ENCODE measurements around the gene PBX2. TPM values are rescaled to one million over a fixed set of nuclear protein-coding genes. Genes with fewer than 3 reads are reported as not detected.

The PBX2 gene
- total RNA-seq, 1 donor from 2014 or later, result 58.6 TPM

GRCh38 chr6:32167154-32167760 is 22.7 kb downstream of the PBX2 start:
- no peak for TF ChIP-seq CTCF (IDR thresholded peaks at IDR 0.05)
- H3K4me1 Mint-ChIP-seq (ENCODE audit: low read depth), result peaks cover 4% of the 10 kb centered on the region
- peak overlapping the region; percentile 15 for H3K27ac Mint-ChIP-seq (ENCODE audit: unreplicated experiment)

GRCh38 chr6:32166411-32167061 is 23.5 kb downstream of the PBX2 start:
- Mint-ChIP-seq H3K27ac (ENCODE audit: unreplicated experiment) (no peak overlapping the region), H3K36me3 (ENCODE audit: low read depth) (peaks cover 32% of the 10 kb centered on the region), H3K9me3 (ENCODE audit: low read depth) (no peaks in the 10 kb centered on the region), H3K4me1 (ENCODE audit: low read depth) (peaks cover 4% of the 10 kb centered on the region), H3K27me3 (ENCODE audit: low read depth) (no peaks in the 10 kb centered on the region), H3K4me3 (ENCODE audit: unreplicated experiment) (no peak overlapping the region)
- peak; percentile 27 for TF ChIP-seq CTCF (IDR thresholded peaks at IDR 0.05)
- peak; percentile 92 for DNase-seq (ENCODE audit: low spot score)

More at GRCh38 chr6:32167154-32167760, 22.7 kb downstream of the PBX2 start:
- peak; percentile 90 for DNase-seq (ENCODE audit: low spot score)
- H3K27me3 Mint-ChIP-seq (ENCODE audit: low read depth), result no peaks in the 10 kb centered on the region
- H3K4me3 Mint-ChIP-seq (ENCODE audit: unreplicated experiment), result no peak overlapping the region
- peaks cover 32% of the 10 kb centered on the region for H3K36me3 Mint-ChIP-seq (ENCODE audit: low read depth)
- no peaks in the 10 kb centered on the region for H3K9me3 Mint-ChIP-seq (ENCODE audit: low read depth)

GRCh38 chr6:32164295-32164694 is 25.7 kb downstream of the PBX2 start, which contains the start of gene EGFL8:
Gene EGFL8, plus strand, starts transcription at chr6:32164595. Its CDS starts 1,571 bp downstream, at chr6:32166166.
- Mint-ChIP-seq H3K27me3 (ENCODE audit: low read depth) (no peaks in the 10 kb centered on the region), H3K36me3 (ENCODE audit: low read depth) (peaks cover 19% of the 10 kb centered on the region), H3K27ac (ENCODE audit: unreplicated experiment) (peak within 1 kb of the TSS; percentile 59), H3K9me3 (ENCODE audit: low read depth) (no peaks in the 10 kb centered on the region), H3K4me1 (ENCODE audit: low read depth) (peaks cover 4% of the 10 kb centered on the region), H3K4me3 (ENCODE audit: unreplicated experiment) (no peak within 1 kb of the TSS)
- TF ChIP-seq CTCF (IDR thresholded peaks at IDR 0.05), result no peak
- peak; percentile 26 for DNase-seq (ENCODE audit: low spot score)

GRCh38 chr6:32163559-32164258 is 26.3 kb downstream of the PBX2 start:
- Mint-ChIP-seq H3K4me1 (ENCODE audit: low read depth) (peaks cover under 1% of the 10 kb centered on the region), H3K9me3 (ENCODE audit: low read depth) (no peaks in the 10 kb centered on the region), H3K36me3 (ENCODE audit: low read depth) (peaks cover 16% of the 10 kb centered on the region), H3K4me3 (ENCODE audit: unreplicated experiment) (no peak overlapping the region), H3K27me3 (ENCODE audit: low read depth) (no peaks in the 10 kb centered on the region), H3K27ac (ENCODE audit: unreplicated experiment) (peak overlapping the region; percentile 59)
- TF ChIP-seq CTCF (IDR thresholded peaks at IDR 0.05), result no peak
- peak; percentile 35 for DNase-seq (ENCODE audit: low spot score)

- no peak overlapping the region for H3K4me3 Mint-ChIP-seq (ENCODE audit: unreplicated experiment)
- H3K36me3 Mint-ChIP-seq (ENCODE audit: low read depth), result peaks cover 19% of the 10 kb centered on the region
- no peaks in the 10 kb centered on the region for H3K9me3 Mint-ChIP-seq (ENCODE audit: low read depth)
- no peak for DNase-seq (ENCODE audit: low spot score)
- no peak overlapping the region for H3K27ac Mint-ChIP-seq (ENCODE audit: unreplicated experiment)
- TF ChIP-seq CTCF (IDR thresholded peaks at IDR 0.05), result no peak
- no peaks in the 10 kb centered on the region for H3K27me3 Mint-ChIP-seq (ENCODE audit: low read depth)
- peaks cover 17% of the 10 kb centered on the region for H3K4me1 Mint-ChIP-seq (ENCODE audit: low read depth)
Measured at GRCh38 chr6:32158052-32158451, 31.9 kb downstream of the PBX2 start.
